ENCODE results near the gene CHRD.

DNA sequence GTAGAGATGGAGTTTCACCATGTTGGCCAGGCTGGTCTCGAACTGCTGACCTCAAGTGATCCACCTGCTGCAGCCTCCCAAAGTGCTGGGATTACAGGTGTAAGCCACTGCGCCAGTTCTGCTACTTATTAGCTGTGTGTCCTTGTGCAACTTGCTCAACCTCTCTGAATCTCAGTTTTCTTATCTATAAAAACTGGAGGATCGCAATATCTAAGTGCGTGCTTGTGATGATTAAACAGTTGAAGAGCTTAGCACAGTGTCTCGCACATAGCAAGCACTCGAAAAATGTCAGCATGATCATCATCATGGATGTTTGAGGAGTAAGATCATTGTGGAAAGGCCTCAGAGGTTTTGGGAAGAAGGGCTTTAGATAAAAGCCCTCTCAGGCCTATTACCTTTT is 29.2 kb upstream of the CHRD start:
- TF ChIP-seq POLR2AphosphoS5 (IDR thresholded peaks at IDR 0.05; ENCODE audit: borderline replicate concordance, low read depth, low read length) (no peak), FOXP2 (optimal IDR thresholded peaks at IDR 0.05; ENCODE audit: control extremely low read depth, extremely low read length, insufficient read depth) (no peak), EZH2 (IDR thresholded peaks at IDR 0.05) (no peak)

All from SK-N-MC (cell line).